ENCODE measurements around the gene CPB2.

CPB2 gene

GRCh38 chr13:46097015-46097414 lies 7.8 kb downstream of the CPB2 start:
- DNase-seq, result peak; percentile 37

GRCh38 chr13:46094478-46094877 lies 10.4 kb downstream of the CPB2 start:
- DNase-seq, result no peak

GRCh38 chr13:46088821-46089562 lies 15.8 kb downstream of the CPB2 start:
- DNase-seq, result no peak

- no peak for DNase-seq
These were observed 17.4 kb downstream of the CPB2 start for GRCh38 chr13:46087481-46087880.

GRCh38 chr13:46086985-46087384 lies 17.8 kb downstream of the CPB2 start:
- DNase-seq, result no peak

GRCh38 chr13:46086421-46086922 lies 18.4 kb downstream of the CPB2 start:
- no peak for DNase-seq

- DNase-seq, result no peak
These were observed 19.1 kb downstream of the CPB2 start for GRCh38 chr13:46085737-46086136.

GRCh38 chr13:46082324-46082723 lies 22.5 kb downstream of the CPB2 start:
- DNase-seq, result no peak

- no peak for DNase-seq
These were observed 25.1 kb downstream of the CPB2 start for GRCh38 chr13:46079770-46080169.

- no peak for DNase-seq
These were observed 27.6 kb downstream of the CPB2 start for GRCh38 chr13:46077265-46077664.

- no peak for DNase-seq
These were observed 28.0 kb downstream of the CPB2 start for GRCh38 chr13:46076827-46077226.

GRCh38 chr13:46075811-46076210 lies 29.0 kb downstream of the CPB2 start:
- no peak for DNase-seq

GRCh38 chr13:46071590-46072249 lies 33.1 kb downstream of the CPB2 start:
- DNase-seq, result no peak

- DNase-seq, result no peak
These were observed 41.5 kb downstream of the CPB2 start for GRCh38 chr13:46063292-46063691.

- no peak for DNase-seq
These were observed 42.6 kb downstream of the CPB2 start for GRCh38 chr13:46062185-46062584.

- DNase-seq, result no peak
These were observed 45.4 kb downstream of the CPB2 start for GRCh38 chr13:46059405-46059804.

- DNase-seq, result no peak
These were observed 46.6 kb downstream of the CPB2 start for GRCh38 chr13:46058268-46058667.

GRCh38 chr13:46057256-46058015 lies 47.4 kb downstream of the CPB2 start:
- no peak for DNase-seq

- no peak for DNase-seq
These were observed 51.4 kb downstream of the CPB2 start for GRCh38 chr13:46053162-46054012.

GRCh38 chr13:46052319-46053161 lies 52.3 kb downstream of the CPB2 start, which contains the start of gene ZC3H13:
ZC3H13 (minus strand) TSS chr13:46052746; CDS start chr13:46045507, 7,239 bp downstream.
- peak; percentile 97 for DNase-seq

GRCh38 chr13:46051968-46052318 lies 52.9 kb downstream of the CPB2 start:
- DNase-seq, result no peak

GRCh38 chr13:46050771-46051170 lies 54.1 kb downstream of the CPB2 start:
- DNase-seq, result no peak
